BJ (cell line): ENCODE data around the gene A4GALT. TPM values are rescaled to one million over a fixed set of nuclear protein-coding genes. Genes with fewer than 3 reads are reported as not detected.

ENCODE experiments used
- CTCF ChIA-PET: fragments of 350-600 bp; formaldehyde crosslinking; extraction: SDS; loops from one replicate; lab custom pipeline; 2021; ENCODE audit warnings: antibody characterized with exemption, inconsistent platforms; lab: Yijun Ruan, JAX
- POLR2A ChIA-PET: fragments of 300-600 bp; sonication (Branson Sonifier 250); formaldehyde crosslinking; extraction: SDS; loops from one replicate; lab custom pipeline; 2021; ENCODE audit warnings: antibody characterized with exemption; lab: Charles Lee
- DNase-seq: peaks from one replicate; pipeline ENCODE4 v3.0.0-alpha.2; 2011; ENCODE audit warnings: low read depth
- H3K27me3 ChIP-seq: 2 replicates; pipeline ENCODE4 v1.6.0; 2011; ENCODE audit warnings: low read length; ENCODE audit not compliant: control insufficient read depth, insufficient read depth
- H3K36me3 ChIP-seq: 2 replicates; pipeline ENCODE4 v1.5.1; 2011; ENCODE audit warnings: low read length; ENCODE audit not compliant: control insufficient read depth, insufficient read depth
- H3K4me3 ChIP-seq: 2 replicates; pipeline ENCODE4 v1.5.1; 2011; ENCODE audit warnings: low read depth, mild to moderate bottlenecking, control low read depth, low read length
- CTCF ChIP-seq: IDR thresholded peaks from 2 replicates; pipeline ENCODE4 v1.5.1; 2011; ENCODE audit warnings: low read depth, mild to moderate bottlenecking, control low read depth, inconsistent platforms, low read length, moderate library complexity; ENCODE audit not compliant: insufficient read depth
- polyA plus RNA-seq: library from polyadenylated mRNA; depleted of rRNA; stranded (reverse); fragments of >200 nt; gene quantifications from 2 replicates; pipeline ENCODE4 v1.2.3, GENCODE V29; 2011

The A4GALT gene
- polyA plus RNA-seq, 1 experiment, result 6.7 TPM

- ChIA-PET CTCF (no interaction called here), POLR2A (no interaction called here)
- no peak for TF ChIP-seq CTCF
- DNase-seq, result no peak
- H3K4me3 ChIP-seq, result no peak overlapping the region
- H3K27me3 ChIP-seq, result no peaks in the 10 kb centered on the region
- no peaks in the 10 kb centered on the region for H3K36me3 ChIP-seq
Measured at GRCh38 chr22:42702675-42703074, 18.0 kb downstream of the A4GALT start.

DNA sequence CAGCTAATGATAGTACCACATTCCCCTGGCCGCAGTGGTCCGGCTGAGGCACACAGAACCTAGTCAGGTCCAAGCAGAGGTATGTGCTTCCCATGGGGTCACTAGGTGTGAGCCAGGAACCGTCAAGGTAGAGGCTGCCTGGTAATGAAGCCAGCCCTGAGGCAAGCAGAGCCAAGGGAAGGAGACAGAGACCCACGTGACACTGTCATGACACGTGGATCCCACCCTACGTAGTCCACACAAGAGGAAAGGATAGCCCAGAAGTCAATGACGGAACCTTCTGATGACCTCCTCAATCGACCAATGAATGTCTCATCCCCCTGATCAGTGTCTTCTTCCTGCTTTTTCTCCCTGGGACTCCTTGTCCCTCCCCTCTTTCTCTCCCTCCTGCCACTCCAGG lies 19.0 kb downstream of the A4GALT start:
- ChIA-PET CTCF (no interaction called here), POLR2A (no interaction called here)
- no peaks in the 10 kb centered on the region for H3K27me3 ChIP-seq
- H3K36me3 ChIP-seq, result no peaks in the 10 kb centered on the region; the same call in 1 of the 2 replicates
- TF ChIP-seq CTCF, result no peak
- DNase-seq, result no peak
- H3K4me3 ChIP-seq, result no peak overlapping the region

DNA sequence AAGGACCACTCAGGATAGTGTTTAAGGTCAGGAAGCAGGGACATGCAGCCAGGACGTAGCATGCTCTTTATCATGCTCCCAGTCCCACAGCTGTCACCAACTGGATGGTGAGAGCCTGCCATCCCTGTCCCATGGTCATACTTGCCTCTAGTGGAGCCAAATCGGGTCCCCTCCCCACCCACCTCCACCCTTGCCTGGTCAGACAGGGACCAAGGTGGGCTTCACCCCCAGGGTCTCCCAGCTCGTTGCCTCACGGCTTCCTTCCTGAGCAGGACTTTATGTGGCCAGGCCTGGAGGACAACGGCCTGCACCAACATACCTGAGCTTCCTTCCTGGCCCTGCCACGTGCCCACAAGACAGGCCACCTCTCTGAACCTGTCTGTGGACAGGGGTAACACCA lies 19.8 kb downstream of the A4GALT start:
- Histone ChIP-seq H3K27me3 (no peaks in the 10 kb centered on the region), H3K4me3 (no peak overlapping the region), H3K36me3 (no peaks in the 10 kb centered on the region; the same call in 1 of the 2 replicates)
- ChIA-PET CTCF (no interaction called here), POLR2A (no interaction called here)
- TF ChIP-seq CTCF, result no peak
- no peak for DNase-seq

- Histone ChIP-seq H3K4me3 (no peak overlapping the region), H3K27me3 (no peaks in the 10 kb centered on the region), H3K36me3 (no peaks in the 10 kb centered on the region; the same call in 1 of the 2 replicates)
- DNase-seq, result no peak
- TF ChIP-seq CTCF, result no peak
- ChIA-PET CTCF (interaction anchor here (1.0 to 1.9 kb wide), 2 partner anchors 12 to 86 kb away, joined by 3 to 4 read pairs; partner anchors contain the start of gene POLDIP3), POLR2A (no interaction called here)
Measured at GRCh38 chr22:42700355-42700754, 20.3 kb downstream of the A4GALT start.

DNA sequence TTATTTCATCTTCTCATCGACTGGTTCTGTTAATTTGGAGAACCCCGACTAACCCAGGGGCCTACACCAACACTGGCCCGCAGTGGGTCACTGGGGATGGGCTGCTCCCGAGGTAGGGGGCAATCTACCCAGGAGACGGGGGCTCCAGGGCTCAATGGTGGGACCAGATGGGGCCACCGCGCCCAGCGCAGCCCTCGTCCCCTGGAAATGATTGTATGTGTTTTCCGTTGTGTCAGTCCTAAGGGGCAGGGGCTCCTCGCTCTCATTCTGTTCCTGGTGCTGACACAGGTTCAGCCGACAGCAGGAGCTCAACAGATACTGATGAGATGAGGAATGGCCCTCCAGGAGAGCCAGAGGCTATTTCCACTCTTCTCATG lies 20.7 kb downstream of the A4GALT start:
- TF ChIP-seq CTCF, result no peak

More for the DNA sequence above, 20.7 kb downstream of the A4GALT start:
- ChIA-PET POLR2A (interaction anchor here (0.6 kb wide), 1 partner anchor 315 kb away, joined by 13 read pairs; the partner anchor contains the start of gene PACSIN2), CTCF (interaction anchor here (0.6 to 1.9 kb wide), 3 partner anchors 12 to 85 kb away, joined by 3 to 4 read pairs (median 3); partner anchors contain the start of gene POLDIP3)
- no peak overlapping the region for H3K4me3 ChIP-seq
- no peaks in the 10 kb centered on the region; the same call in none of the 2 replicates for H3K36me3 ChIP-seq
- DNase-seq, result no peak
- no peaks in the 10 kb centered on the region for H3K27me3 ChIP-seq
